Skeletal muscle tissue (tissue), 4 donors: ENCODE measurements around the gene RASA3. TPM values are rescaled to one million over a fixed set of nuclear protein-coding genes. Genes with fewer than 3 reads are reported as not detected.
"Not testable (repeated sequence)": the region's sequence is repeated elsewhere in the genome, so short reads cannot be mapped to it uniquely, and the experiment has no call there.

Experiments used
- H3K27ac ChIP-seq: one replicate; pipeline ENCODE4 v1.7.0; 2013; ENCODE audit warnings: mild to moderate bottlenecking, low read depth, low read length, inconsistent platforms
- H3K27me3 ChIP-seq, 3 donors: one replicate each; pipeline ENCODE4 v1.7.0; 2013; ENCODE audit warnings: low read length in 3 of 3; ENCODE audit not compliant: control insufficient read depth in 3 of 3, insufficient read depth in 3 of 3
- H3K36me3 ChIP-seq, 3 donors: one replicate each; pipeline ENCODE4 v1.7.0; 2013; ENCODE audit warnings: low read length in 3 of 3; ENCODE audit not compliant: control insufficient read depth in 3 of 3, insufficient read depth in 3 of 3
- H3K4me1 ChIP-seq, 3 donors: one replicate each; pipeline ENCODE4 v1.7.0; 2013; ENCODE audit warnings: low read length in 3 of 3, mild to moderate bottlenecking in 3 of 3; ENCODE audit not compliant: control insufficient read depth in 3 of 3, insufficient read depth in 3 of 3
- H3K4me3 ChIP-seq, 3 donors: one replicate each; pipeline ENCODE4 v1.7.0; 2013; ENCODE audit warnings: low read length in 3 of 3
- H3K9ac ChIP-seq, 3 donors: one replicate each; pipeline ENCODE4 v1.7.0; 2013; ENCODE audit warnings: low read length in 3 of 3, mild to moderate bottlenecking in 3 of 3, moderate library complexity in 2 of 3, low read depth in 1 of 3
- H3K9me3 ChIP-seq, 3 donors: one replicate each; pipeline ENCODE4 v1.7.0; 2013; ENCODE audit warnings: low read length in 3 of 3; ENCODE audit not compliant: control insufficient read depth in 3 of 3
- total RNA-seq: library from RNA; depleted of rRNA; stranded (reverse); fragments of >200 nt; gene quantifications from one replicate; pipeline ENCODE4 v1.2.3, GENCODE V29; 2014
- donor health status: Osteomylitis.

RASA3 gene
- total RNA-seq, 1 donor from 2014 or later: 14.1 TPM

DNA sequence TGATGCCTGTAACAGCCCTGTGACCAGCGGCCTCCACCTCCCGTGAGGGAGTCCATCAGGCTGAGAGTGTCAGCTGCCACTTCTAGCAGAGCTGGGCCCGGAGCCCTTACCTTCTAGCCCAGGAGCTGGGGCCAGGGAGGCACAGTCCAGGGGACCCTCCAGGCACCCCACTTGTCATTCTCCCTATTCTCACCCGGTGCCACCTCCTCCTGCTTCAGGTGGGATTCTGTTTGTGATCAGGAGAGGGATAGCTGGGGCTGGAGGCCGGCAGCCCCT lies 4.1 kb downstream of the RASA3 start:
- Histone ChIP-seq H3K27ac (peak overlapping the region; percentile 97), H3K36me3 (no peaks in the 10 kb centered on the region), H3K9me3 (no peaks in the 10 kb centered on the region), H3K4me3 (peak overlapping the region; percentile 61 to 71 (median 69)), H3K4me1 (peaks cover 62 to 85% (median 69%) of the 10 kb centered on the region in 3 donors), H3K27me3 (no peaks in the 10 kb centered on the region), H3K9ac (peak overlapping the region; percentile 79 to 98 (median 87))

DNA sequence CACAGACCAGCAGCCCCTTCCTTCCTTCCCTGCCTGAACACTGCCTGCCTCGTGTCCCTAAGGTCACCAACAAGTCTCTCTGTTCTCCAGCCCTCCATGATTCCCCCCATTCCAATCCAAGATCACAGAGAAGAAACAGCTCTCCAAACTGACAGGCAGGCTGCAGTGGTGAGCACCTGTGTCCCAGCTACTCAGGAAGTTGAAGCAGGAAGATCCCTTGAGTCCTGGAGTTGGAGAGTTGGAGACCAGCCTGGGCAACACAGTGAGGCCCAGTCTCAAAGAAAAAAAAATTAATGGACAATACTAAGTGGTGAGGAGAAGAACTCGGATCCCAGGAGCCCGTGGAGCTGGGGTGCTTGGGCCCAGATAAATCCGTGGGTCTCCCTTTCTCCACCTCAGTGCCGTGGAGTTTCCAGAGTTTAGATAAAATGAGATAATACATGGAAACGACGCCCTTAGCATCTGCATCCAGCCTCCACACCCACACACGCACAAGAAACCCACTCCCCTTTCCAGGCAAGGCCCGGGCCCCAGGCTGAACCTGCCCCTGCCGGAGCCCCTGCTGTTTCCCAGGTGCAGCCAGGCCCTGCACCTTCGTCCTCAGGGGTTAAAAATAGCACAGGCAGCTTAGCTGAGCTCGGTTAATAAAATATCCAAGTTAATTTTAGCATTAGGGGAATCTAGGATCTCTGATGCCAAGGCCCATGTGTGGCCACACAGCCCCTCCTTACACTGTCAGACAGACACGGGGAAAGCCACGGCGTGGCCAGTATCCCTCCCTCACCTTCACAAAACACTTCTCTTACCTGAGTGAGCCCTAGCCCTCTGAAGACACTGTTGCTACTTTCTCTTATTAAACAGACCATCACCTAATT lies 4.7 kb downstream of the RASA3 start:
- Histone ChIP-seq H3K4me1 (peaks cover 67 to 91% (median 69%) of the 10 kb centered on the region in 3 donors), H3K9ac (peak overlapping the region; percentile 79 to 98 (median 87))

DNA sequence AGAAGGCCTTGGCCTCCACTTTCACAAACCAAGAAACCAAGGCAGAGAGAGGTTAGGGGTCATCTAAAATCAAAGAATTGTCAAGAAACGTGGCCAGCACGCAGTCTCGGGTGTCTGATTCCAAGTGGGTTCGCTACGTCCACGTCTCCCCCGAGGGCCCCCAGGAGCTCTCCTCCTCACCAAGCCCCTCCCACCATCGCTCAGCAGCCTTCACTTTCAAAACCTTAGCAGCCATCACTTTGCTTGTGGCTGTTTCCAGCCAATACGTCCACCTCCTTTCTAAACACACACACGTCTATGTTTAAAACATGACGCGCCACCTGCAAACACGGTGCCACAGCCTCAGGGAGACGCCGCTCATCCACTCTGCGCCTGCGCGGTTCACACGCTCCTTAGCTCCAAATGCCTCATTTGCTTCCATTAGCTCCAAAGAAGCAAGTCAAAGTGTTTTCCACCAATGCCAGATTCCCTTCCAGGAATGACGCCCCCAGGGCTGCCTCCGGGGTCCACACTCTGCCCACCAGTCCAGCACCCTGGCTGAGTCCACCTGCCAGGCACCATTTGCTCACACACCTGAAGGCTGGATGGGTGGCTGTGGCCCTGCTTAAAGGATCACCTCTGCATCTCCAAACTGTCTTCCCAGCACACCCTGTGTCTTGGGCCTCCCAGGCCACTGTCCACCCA lies 5.5 kb downstream of the RASA3 start:
- Histone ChIP-seq H3K4me1 (peaks cover 70 to 99% (median 75%) of the 10 kb centered on the region in 3 donors), H3K9ac (peak overlapping the region; percentile 79 to 98 (median 87)), H3K9me3 (no peaks in the 10 kb centered on the region), H3K4me3 (peak overlapping the region; percentile 61 to 71 (median 69)), H3K27ac (peak overlapping the region; percentile 97), H3K36me3 (no peaks in the 10 kb centered on the region), H3K27me3 (no peaks in the 10 kb centered on the region)

More for the DNA sequence above, 4.7 kb downstream of the RASA3 start:
- H3K9me3 ChIP-seq: no peaks in the 10 kb centered on the region
- H3K27me3 ChIP-seq: no peaks in the 10 kb centered on the region
- H3K4me3 ChIP-seq: peak overlapping the region; percentile 61 to 71 (median 69)
- H3K36me3 ChIP-seq: no peaks in the 10 kb centered on the region
- H3K27ac ChIP-seq: peak overlapping the region; percentile 97

DNA sequence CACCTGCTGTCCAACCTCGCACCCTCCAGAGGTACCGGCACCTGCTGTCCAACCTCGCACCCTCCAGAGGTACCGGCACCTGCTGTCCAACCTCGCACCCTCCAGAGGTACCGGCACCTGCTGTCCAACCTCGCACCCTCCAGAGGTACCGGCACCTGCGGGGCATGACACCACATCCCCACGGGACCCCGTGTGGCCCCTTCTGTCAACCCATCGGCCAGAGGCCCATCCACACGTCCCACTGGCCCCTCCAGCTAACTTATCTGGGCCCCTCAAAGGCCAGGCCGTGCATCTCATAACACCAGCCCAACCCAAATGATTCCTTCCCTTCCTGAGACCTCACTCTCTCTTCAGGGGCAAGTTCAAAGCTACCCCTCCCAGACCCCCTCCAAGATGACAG lies 6.3 kb downstream of the RASA3 start:
- H3K4me1 ChIP-seq: peaks cover 69 to 99% (median 75%) of the 10 kb centered on the region in 3 donors

DNA sequence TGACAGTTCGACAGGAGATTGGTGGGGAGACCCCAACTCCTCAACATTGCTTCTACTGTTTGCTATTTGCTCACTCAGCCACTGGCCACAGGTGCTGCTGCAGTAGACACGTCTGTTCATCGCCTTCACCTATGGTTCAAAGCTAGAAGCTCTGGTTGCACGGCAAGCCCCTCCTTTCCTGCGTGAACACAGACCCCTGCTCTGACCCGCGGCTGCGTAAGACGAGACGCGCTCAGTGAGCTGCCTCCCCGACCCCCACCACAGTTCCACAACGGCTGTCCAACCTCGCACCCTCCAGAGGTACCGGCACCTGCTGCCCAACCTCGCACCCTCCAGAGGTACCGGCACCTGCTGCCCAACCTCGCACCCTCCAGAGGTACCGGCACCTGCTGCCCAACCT lies 6.8 kb downstream of the RASA3 start:
- H3K9ac ChIP-seq: no peak overlapping the region
- no peak overlapping the region for H3K4me3 ChIP-seq
- peaks cover 69 to 99% (median 74%) of the 10 kb centered on the region in 3 donors for H3K4me1 ChIP-seq
- H3K27me3 ChIP-seq: no peaks in the 10 kb centered on the region
- H3K36me3 ChIP-seq: no peaks in the 10 kb centered on the region
- H3K9me3 ChIP-seq: no peaks in the 10 kb centered on the region
- H3K27ac ChIP-seq: no peak overlapping the region

More for the DNA sequence above, 6.3 kb downstream of the RASA3 start:
- not testable (repeated sequence) for H3K27ac ChIP-seq, H3K27me3 ChIP-seq, H3K4me3 ChIP-seq, H3K9me3 ChIP-seq, H3K36me3 ChIP-seq
- peak overlapping the region in 1 of 3 donors; percentile 87 for H3K9ac ChIP-seq

DNA sequence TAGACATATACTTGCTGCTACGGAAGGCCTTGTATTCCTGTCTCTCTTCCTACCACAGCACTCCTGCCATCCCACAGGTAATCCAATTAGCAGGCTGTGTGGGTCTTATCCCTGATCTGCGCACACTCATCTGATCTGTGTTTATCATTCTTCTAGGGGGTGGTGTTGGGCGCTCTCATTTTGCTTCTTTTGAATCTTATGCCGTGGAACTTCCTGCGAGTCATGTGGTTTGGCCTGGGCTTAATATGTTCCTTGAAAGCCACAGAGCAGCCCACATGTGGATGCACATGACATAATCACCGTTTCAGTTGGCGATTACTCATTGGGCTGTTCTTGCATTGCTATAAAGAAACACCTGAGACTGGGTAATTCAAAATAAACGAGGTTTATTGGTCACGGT lies 7.5 kb downstream of the RASA3 start:
- peaks cover 65 to 94% (median 68%) of the 10 kb centered on the region in 3 donors for H3K4me1 ChIP-seq

DNA sequence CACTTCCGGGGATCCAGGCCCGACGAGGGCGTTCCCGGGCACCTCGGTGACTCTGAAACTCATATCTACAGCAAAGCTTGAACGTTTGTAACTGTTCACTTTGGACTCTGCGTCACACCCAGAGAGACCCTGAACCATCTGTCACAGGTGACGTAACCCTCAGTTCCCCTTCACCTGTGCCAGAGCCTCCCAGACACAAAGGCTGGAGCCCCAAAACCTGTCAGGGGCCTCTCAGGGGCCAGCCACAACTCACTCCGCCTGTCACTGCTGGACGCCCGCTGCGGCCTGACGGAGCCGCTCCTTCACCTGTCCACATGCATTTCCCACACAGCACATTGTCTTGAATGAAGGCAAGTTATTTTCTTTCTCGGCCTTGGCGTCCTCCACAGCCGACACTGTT lies 8.0 kb downstream of the RASA3 start:
- Histone ChIP-seq H3K27me3 (no peaks in the 10 kb centered on the region), H3K9me3 (no peaks in the 10 kb centered on the region), H3K36me3 (no peaks in the 10 kb centered on the region), H3K4me3 (no peak overlapping the region), H3K27ac (no peak overlapping the region), H3K9ac (peak overlapping the region in 1 of 3 donors; percentile 7), H3K4me1 (peaks cover 60 to 89% (median 63%) of the 10 kb centered on the region in 3 donors)

More for the DNA sequence above, 7.5 kb downstream of the RASA3 start:
- H3K9me3 ChIP-seq: no peaks in the 10 kb centered on the region
- no peaks in the 10 kb centered on the region for H3K36me3 ChIP-seq
- no peak overlapping the region for H3K9ac ChIP-seq
- H3K27ac ChIP-seq: no peak overlapping the region
- no peaks in the 10 kb centered on the region for H3K27me3 ChIP-seq
- no peak overlapping the region for H3K4me3 ChIP-seq

DNA sequence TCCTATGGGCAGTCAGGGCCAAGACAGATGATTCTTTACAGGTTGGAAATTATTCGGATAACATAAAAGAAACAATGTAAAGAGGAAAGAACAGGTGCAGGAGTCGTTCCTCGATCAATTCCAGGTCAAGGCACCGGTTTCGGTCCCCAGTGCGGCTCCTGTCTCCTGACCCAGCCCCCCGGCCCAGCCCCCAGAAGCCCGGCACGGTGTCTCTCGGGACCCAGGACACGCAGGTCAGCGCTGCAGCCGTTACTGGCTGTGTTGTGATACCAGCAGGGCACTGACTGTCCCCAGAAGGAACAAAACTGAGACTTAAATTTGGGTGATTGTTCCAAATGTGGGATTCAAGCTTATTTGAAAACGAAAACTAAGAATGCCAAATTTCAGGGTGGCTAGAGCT lies 8.5 kb downstream of the RASA3 start:
- Histone ChIP-seq H3K4me3 (no peak overlapping the region), H3K9me3 (no peaks in the 10 kb centered on the region), H3K9ac (no peak overlapping the region), H3K27ac (no peak overlapping the region), H3K4me1 (peaks cover 55 to 84% (median 57%) of the 10 kb centered on the region in 3 donors), H3K27me3 (no peaks in the 10 kb centered on the region), H3K36me3 (no peaks in the 10 kb centered on the region)

DNA sequence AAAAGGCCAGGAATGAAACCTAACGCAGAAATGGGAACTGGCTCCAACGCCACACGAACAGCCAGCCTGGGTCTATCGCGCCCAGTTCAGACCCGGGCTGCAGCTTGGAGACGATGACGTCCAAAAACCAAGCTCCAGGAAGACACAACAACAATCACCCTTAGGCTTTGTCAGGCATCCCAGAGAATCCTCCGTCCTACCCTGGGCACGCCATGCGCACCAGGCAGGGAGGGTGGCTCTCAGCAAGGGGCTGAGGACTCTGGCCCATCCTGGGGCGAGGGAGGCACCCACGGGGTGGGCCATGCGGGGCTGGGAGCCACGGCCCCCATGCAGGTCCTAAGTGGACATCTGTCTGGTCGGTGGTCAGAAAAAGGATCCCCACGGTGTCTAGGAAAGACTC lies 9.0 kb downstream of the RASA3 start:
- Histone ChIP-seq H3K9me3 (no peaks in the 10 kb centered on the region), H3K36me3 (no peaks in the 10 kb centered on the region), H3K27me3 (no peaks in the 10 kb centered on the region), H3K9ac (no peak overlapping the region), H3K4me3 (no peak overlapping the region), H3K4me1 (peaks cover 54 to 83% (median 57%) of the 10 kb centered on the region in 3 donors), H3K27ac (peak overlapping the region; percentile 36)
